Mesenchymal stem cell (in vitro differentiated cells and primary cell): ENCODE results near the gene MANF.
"Not testable (repeated sequence)": the region's sequence is repeated elsewhere in the genome, so short reads cannot be mapped to it uniquely, and the experiment has no call there.

Source experiments
- DNase-seq: peaks from one replicate; pipeline ENCODE4 v3.0.0-alpha.2; 2013
- H2AFZ ChIP-seq: one replicate; pipeline ENCODE4 v1.6.1; 2013; ENCODE audit warnings: low read depth, mild to moderate bottlenecking, control low read depth, inconsistent platforms, low read length, moderate library complexity
- H2AK5ac ChIP-seq: 2 replicates; pipeline ENCODE4 v1.6.1; 2013; ENCODE audit warnings: low read length, moderate library complexity, mild to moderate bottlenecking, inconsistent platforms; ENCODE audit not compliant: severe bottlenecking
- H2BK120ac ChIP-seq: one replicate; pipeline ENCODE4 v1.6.1; 2013; ENCODE audit warnings: low read depth, mild to moderate bottlenecking, inconsistent platforms, low read length, moderate library complexity
- H2BK12ac ChIP-seq, 2 experiments: one replicate each; pipeline ENCODE4 v1.6.1; 2013; ENCODE audit warnings: inconsistent platforms in 2 of 2, low read length in 2 of 2, mild to moderate bottlenecking in 2 of 2, moderate library complexity in 2 of 2, control low read depth in 1 of 2
- H2BK15ac ChIP-seq: one replicate; pipeline ENCODE4 v1.6.1; 2013; ENCODE audit warnings: mild to moderate bottlenecking, low read depth, inconsistent platforms; ENCODE audit not compliant: poor library complexity, severe bottlenecking
- H2BK5ac ChIP-seq: 2 replicates; pipeline ENCODE4 v1.6.1; 2013; ENCODE audit warnings: low read depth, mild to moderate bottlenecking, low read length, control low read depth, inconsistent platforms; ENCODE audit not compliant: poor library complexity, severe bottlenecking
- H3K14ac ChIP-seq, 2 experiments: one replicate each; pipeline ENCODE4 v1.6.1; 2013; ENCODE audit warnings: inconsistent platforms in 2 of 2, low read length in 2 of 2, control low read depth in 1 of 2, mild to moderate bottlenecking in 1 of 2, moderate library complexity in 1 of 2
- H3K18ac ChIP-seq, 2 experiments: one replicate each; pipeline ENCODE4 v1.6.1; 2013; ENCODE audit warnings: inconsistent platforms in 2 of 2, low read length in 2 of 2, control low read depth in 1 of 2, low read depth in 1 of 2, mild to moderate bottlenecking in 1 of 2
- H3K23ac ChIP-seq, 2 experiments: one replicate each; pipeline ENCODE4 v1.6.1; 2013; ENCODE audit warnings: inconsistent platforms in 2 of 2, low read length in 2 of 2, mild to moderate bottlenecking in 2 of 2, moderate library complexity in 2 of 2, control low read depth in 1 of 2
- H3K27ac ChIP-seq: 2 replicates; pipeline ENCODE4 v1.5.1; 2013; ENCODE audit warnings: mild to moderate bottlenecking, moderate library complexity, low read length, control low read depth, inconsistent platforms; ENCODE audit not compliant: poor library complexity, severe bottlenecking
- H3K27me3 ChIP-seq, 2 experiments: 2 replicates each; pipeline versions ENCODE4 v1.6.1 to v1.7.0; 2013; ENCODE audit warnings: low read length in 2 of 2, mild to moderate bottlenecking in 2 of 2, moderate library complexity in 2 of 2, control low read depth in 1 of 2, inconsistent platforms in 1 of 2; ENCODE audit not compliant: control insufficient read depth in 1 of 2, insufficient read depth in 1 of 2
- H3K36me3 ChIP-seq, 2 experiments: 2 replicates each; pipeline versions ENCODE4 v1.6.1 to v1.7.0; 2013; ENCODE audit warnings: low read length in 2 of 2, control low read depth in 1 of 2, inconsistent platforms in 1 of 2, low read depth in 1 of 2, mild to moderate bottlenecking in 1 of 2; ENCODE audit not compliant: insufficient read depth in 2 of 2, control insufficient read depth in 1 of 2
- H3K4ac ChIP-seq, 2 experiments: one replicate each; pipeline ENCODE4 v1.6.1; 2013; ENCODE audit warnings: inconsistent platforms in 2 of 2, low read length in 2 of 2, mild to moderate bottlenecking in 2 of 2, moderate library complexity in 2 of 2, control low read depth in 1 of 2, low read depth in 1 of 2
- H3K4me1 ChIP-seq: 2 replicates; pipeline ENCODE4 v1.6.1; 2013; ENCODE audit warnings: low read depth, low read length, control low read depth; ENCODE audit not compliant: control insufficient read depth, insufficient read depth
- H3K4me2 ChIP-seq: 2 replicates; pipeline ENCODE4 v1.6.1; 2013; ENCODE audit warnings: low read length, mild to moderate bottlenecking, inconsistent platforms; ENCODE audit not compliant: poor library complexity, severe bottlenecking
- H3K4me3 ChIP-seq, 2 experiments: 2 replicates each; pipeline versions ENCODE4 v1.5.1 to v1.7.0; 2013; ENCODE audit warnings: low read length in 2 of 2, mild to moderate bottlenecking in 2 of 2, control low read depth in 1 of 2, low read depth in 1 of 2; ENCODE audit not compliant: insufficient read depth in 1 of 2
- H3K79me1 ChIP-seq: replicated peaks from 2 replicates; pipeline ENCODE4 v1.6.1; 2013; ENCODE audit warnings: mild to moderate bottlenecking, control low read depth, low read length, inconsistent platforms; ENCODE audit not compliant: poor library complexity, severe bottlenecking
- H3K9ac ChIP-seq: 2 replicates; pipeline ENCODE4 v1.7.0; 2013; ENCODE audit warnings: mild to moderate bottlenecking, low read length, moderate library complexity
- H3K9me3 ChIP-seq: 2 replicates; pipeline ENCODE4 v1.7.0; 2013; ENCODE audit warnings: mild to moderate bottlenecking, low read length; ENCODE audit not compliant: control insufficient read depth
- H4K8ac ChIP-seq: one replicate; pipeline ENCODE4 v1.6.1; 2013; ENCODE audit warnings: inconsistent platforms, mild to moderate bottlenecking, low read length, moderate library complexity
- H4K91ac ChIP-seq: one replicate; pipeline ENCODE4 v1.6.1; 2013; ENCODE audit warnings: mild to moderate bottlenecking, low read length, inconsistent platforms
- WGBS: methylation state at CpG from one replicate; pipeline ENCODE4 v1.1.7; 2013; ENCODE audit warnings: mixed read lengths; 5-methylcytosine and 5-hydroxymethylcytosine counted together

Gene MANF

GRCh38 chr3:51387281-51387680, 2.2 kb downstream of the MANF start:
- Histone ChIP-seq H3K36me3 (peaks cover 31 to 36% of the 10 kb centered on the region in 2 experiments), H3K4me1 (peaks cover 31% of the 10 kb centered on the region), H3K9ac (peak overlapping the region; percentile 60)
- WGBS, result 83% methylated on average over 6 of the region's 6 CpGs
- not testable (repeated sequence) for H3K4me2 ChIP-seq, H2BK12ac ChIP-seq, H3K79me1 ChIP-seq, H4K91ac ChIP-seq, H2AK5ac ChIP-seq, H2AFZ ChIP-seq, H3K4me3 ChIP-seq, H3K23ac ChIP-seq, H3K4ac ChIP-seq, H3K27me3 ChIP-seq, H2BK5ac ChIP-seq, DNase-seq, H3K14ac ChIP-seq, H2BK120ac ChIP-seq, H3K9me3 ChIP-seq, H4K8ac ChIP-seq, H3K18ac ChIP-seq, H3K27ac ChIP-seq, H2BK15ac ChIP-seq

GRCh38 chr3:51388286-51389029, 3.4 kb downstream of the MANF start:
- Histone ChIP-seq H3K9ac (peak overlapping the region; percentile 60), H4K8ac (no peak overlapping the region), H2AK5ac (no peak overlapping the region), H3K9me3 (no peaks in the 10 kb centered on the region), H3K4me1 (peaks cover 36% of the 10 kb centered on the region), H2BK120ac (no peak overlapping the region), H2BK15ac (no peak overlapping the region), H2BK12ac (no peak overlapping the region), H3K79me1 (no peaks in the 10 kb centered on the region), H3K27me3 (no peaks in the 10 kb centered on the region), H3K27ac (no peak overlapping the region), H3K18ac (no peak overlapping the region), H3K4me2 (no peak overlapping the region), H2AFZ (no peak overlapping the region), H3K36me3 (peaks cover 43 to 48% of the 10 kb centered on the region in 2 experiments), H3K14ac (no peak overlapping the region), H2BK5ac (no peak overlapping the region), H3K23ac (no peak overlapping the region), H3K4me3 (no peak overlapping the region), H3K4ac (no peak overlapping the region), H4K91ac (no peak overlapping the region)
- DNase-seq, result peak; percentile 52
- WGBS, result 96% methylated on average over 5 of the region's 6 CpGs

GRCh38 chr3:51389423-51390183, 4.5 kb downstream of the MANF start:
- Histone ChIP-seq H3K36me3 (peaks cover 52 to 59% of the 10 kb centered on the region in 2 experiments), H3K23ac (no peak overlapping the region), H4K91ac (no peak overlapping the region), H2AFZ (no peak overlapping the region), H2BK5ac (no peak overlapping the region), H3K4me2 (no peak overlapping the region), H2BK120ac (no peak overlapping the region), H3K27ac (no peak overlapping the region), H2BK12ac (no peak overlapping the region), H3K4me1 (peaks cover 43% of the 10 kb centered on the region), H3K27me3 (no peaks in the 10 kb centered on the region), H4K8ac (no peak overlapping the region), H3K18ac (no peak overlapping the region), H3K9me3 (no peaks in the 10 kb centered on the region), H2AK5ac (no peak overlapping the region), H3K9ac (no peak overlapping the region), H2BK15ac (no peak overlapping the region), H3K14ac (no peak overlapping the region), H3K79me1 (peaks cover 4% of the 10 kb centered on the region), H3K4ac (no peak overlapping the region), H3K4me3 (no peak overlapping the region)
- DNase-seq, result peak; percentile 68
- 88% methylated on average over 6 of the region's 6 CpGs for WGBS
